ENCODE data around the gene NARF. TPM values are rescaled to one million over a fixed set of nuclear protein-coding genes. Genes with fewer than 3 reads are reported as not detected.

Gene NARF
- total and polyA plus RNA-seq, 2 of the 8 experiments (the other 6 are each of a cell fraction or from before 2014, with no cell fraction given) = 97.4 to 131 TPM

- H3K79me1 ChIP-seq (ENCODE audit: low read depth, low read length) = no peaks in the 10 kb centered on the region
- no peaks in the 10 kb centered on the region for H3K36me3 ChIP-seq (ENCODE audit: control insufficient read depth in 2 of 4, insufficient read depth in 4 of 4, low read length in 3 of 4)
- no peak overlapping the region for H2AFZ ChIP-seq (ENCODE audit: low read length)
- ChIA-PET CTCF (ENCODE audit: partially characterized antibody) (interaction anchor here (0.6 kb wide), 1 partner anchor 34 kb away, joined by 3 read pairs; no protein-coding TSS in a partner anchor), POLR2A (ENCODE audit: partially characterized antibody) (no interaction called here)
- H2BK120ac ChIP-seq (replicated peaks; ENCODE audit: low read depth, low read length) = no peak overlapping the region
- peaks cover 0 to 3% (median 1%) of the 10 kb centered on the region in 4 experiments; a peak in 1 of 7 replicates for H3K4me1 ChIP-seq (replicated peaks in 1 of 4; ENCODE audit: control insufficient read depth in 3 of 4, insufficient read depth in 4 of 4, low read length in 3 of 4)
- H3K9me3 ChIP-seq (ENCODE audit: insufficient read depth in 2 of 2, low read depth in 1 of 2, low read length in 1 of 2) = no peaks in the 10 kb centered on the region
- H3K4ac ChIP-seq (replicated peaks; ENCODE audit: insufficient read length, low read depth, low read length) = no peak overlapping the region
- no peak overlapping the region for H3K27ac ChIP-seq (ENCODE audit: low read depth, low read length)
- DNase-seq (ENCODE audit: low read depth in 1 of 2, low spot score in 2 of 2) (no peak), FAIRE-seq (no peak)
- H2BK12ac ChIP-seq (ENCODE audit: low read depth, low read length) = no peak overlapping the region
- H4K20me1 ChIP-seq (replicated peaks in 1 of 2; ENCODE audit: control insufficient read depth in 1 of 2, insufficient read depth in 2 of 2, low read length in 2 of 2) = peaks cover 6 to 10% of the 10 kb centered on the region in 2 experiments
- peaks cover 22 to 25% of the 10 kb centered on the region in 2 experiments for H3K79me2 ChIP-seq (ENCODE audit: control insufficient read depth in 1 of 2, insufficient read depth in 2 of 2, low read length in 2 of 2)
- H3K56ac ChIP-seq (replicated peaks; ENCODE audit: insufficient read length, low read depth, low read length) = no peak overlapping the region
- H2AK5ac ChIP-seq (ENCODE audit: low read depth, low read length) = no peak overlapping the region
- no peak overlapping the region for H2BK5ac ChIP-seq (ENCODE audit: low read depth, low read length)
- no peak overlapping the region for H2BK15ac ChIP-seq (ENCODE audit: low read length)
- no peak overlapping the region for H3K4me3 ChIP-seq (ENCODE audit: extremely low read depth in 1 of 4, insufficient read depth in 2 of 4, low read depth in 3 of 4, low read length in 4 of 4)
- H3K27me3 ChIP-seq (replicated peaks in 1 of 4; ENCODE audit: control insufficient read depth in 3 of 4, extremely low read depth in 1 of 4, insufficient read depth in 3 of 4, low read length in 3 of 4) = no peaks in the 10 kb centered on the region
- H3K23ac ChIP-seq (ENCODE audit: insufficient read length) = no peak overlapping the region
- H4K8ac ChIP-seq (ENCODE audit: extremely low read depth, insufficient read depth, low read length) = no peak overlapping the region
- H3K14ac ChIP-seq (ENCODE audit: insufficient read length) = no peak overlapping the region
- no peak overlapping the region for H4K91ac ChIP-seq (replicated peaks; ENCODE audit: insufficient read length, low read length)
- no peak overlapping the region for H4K5ac ChIP-seq (ENCODE audit: insufficient read length, low read depth, low read length)
- H3K23me2 ChIP-seq (ENCODE audit: low read depth, low read length) = peaks cover 6% of the 10 kb centered on the region; the same call in 1 of the 2 replicates
- H3K4me2 ChIP-seq (ENCODE audit: insufficient read depth in 1 of 2, low read depth in 2 of 2, low read length in 2 of 2) = no peak overlapping the region
- no peak overlapping the region for H2BK20ac ChIP-seq (ENCODE audit: low read length)
- 87% methylated on average over 10 of the region's 10 CpGs; no CpG with 5 or more reads in 1 of the 2 experiments for WGBS, 2 experiments (ENCODE audit: extremely low coverage in 1 of 2, insufficient coverage in 1 of 2, insufficient read length in 1 of 2, insufficient replicate concordance in 2 of 2, low coverage in 1 of 2, low lambda C conversion rate in 2 of 2, missing lambda C conversion rate in 1 of 2)
- no peak overlapping the region for H3K18ac ChIP-seq (ENCODE audit: extremely low read depth, low read length)
- H3K9ac ChIP-seq (replicated peaks in 1 of 4; ENCODE audit: extremely low read depth in 1 of 4, low read depth in 3 of 4, low read length in 3 of 4) = no peak overlapping the region
- TF ChIP-seq SIN3A (conservative IDR thresholded peaks at IDR 0.05 in 1 of 2, IDR thresholded peaks at IDR 0.05 in 1 of 2; ENCODE audit: low read depth in 1 of 2, low read length in 2 of 2) (no peak), EZH2 (IDR thresholded peaks at IDR 0.05; ENCODE audit: low read depth, low read length, severe bottlenecking) (no peak), GABPA (IDR thresholded peaks at IDR 0.05; ENCODE audit: borderline replicate concordance, insufficient read depth, low read length) (no peak), CEBPB (IDR thresholded peaks at IDR 0.05; ENCODE audit: low read depth, low read length) (no peak), MAFK (IDR thresholded peaks at IDR 0.05; ENCODE audit: low read depth, low read length) (no peak), CREB1 (IDR thresholded peaks at IDR 0.05) (no peak), RFX5 (IDR thresholded peaks at IDR 0.05; ENCODE audit: borderline replicate concordance, low read depth, low read length) (no peak), CTCF (IDR thresholded peaks at IDR 0.05; ENCODE audit: control extremely low read depth in 1 of 3, insufficient read depth in 1 of 3, low read depth in 1 of 3, low read length in 3 of 3) (no peak)
Measured at GRCh38 chr17:82517230-82517865, 58.8 kb downstream of the NARF start.
